GM12872 (cell line): ENCODE measurements around the gene PTPN9.

Source experiments
- CTCF ChIP-seq: IDR thresholded peaks from 3 replicates; pipeline ENCODE4 v1.5.1; 2011; ENCODE audit warnings: low read depth, mild to moderate bottlenecking, low read length, moderate library complexity; ENCODE audit not compliant: insufficient read depth

The PTPN9 gene

GRCh38 chr15:75606711-75607699 is 27.9 kb upstream of the PTPN9 start:
- no peak for TF ChIP-seq CTCF

- no peak for TF ChIP-seq CTCF
Observed at GRCh38 chr15:75606026-75606425, 26.9 kb upstream of the PTPN9 start.

GRCh38 chr15:75599401-75599800 is 20.3 kb upstream of the PTPN9 start:
- no peak for TF ChIP-seq CTCF

- no peak for TF ChIP-seq CTCF
Observed at GRCh38 chr15:75598361-75598760, 19.2 kb upstream of the PTPN9 start.

- TF ChIP-seq CTCF, result peak; percentile 50
Observed at GRCh38 chr15:75597667-75598341, 18.7 kb upstream of the PTPN9 start.

- no peak for TF ChIP-seq CTCF
Observed at GRCh38 chr15:75596703-75597345, 17.7 kb upstream of the PTPN9 start.

- no peak for TF ChIP-seq CTCF
Observed at GRCh38 chr15:75594276-75594675, 15.2 kb upstream of the PTPN9 start.
